Inflammatory macrophage (primary cell): Measurements from ENCODE around the gene FAM240A.

Experiments
- DNase-seq, 2 donors: peaks; one replicate each; pipeline ENCODE4 v3.0.0-alpha.2; 2020 to 2022

The FAM240A gene

DNA sequence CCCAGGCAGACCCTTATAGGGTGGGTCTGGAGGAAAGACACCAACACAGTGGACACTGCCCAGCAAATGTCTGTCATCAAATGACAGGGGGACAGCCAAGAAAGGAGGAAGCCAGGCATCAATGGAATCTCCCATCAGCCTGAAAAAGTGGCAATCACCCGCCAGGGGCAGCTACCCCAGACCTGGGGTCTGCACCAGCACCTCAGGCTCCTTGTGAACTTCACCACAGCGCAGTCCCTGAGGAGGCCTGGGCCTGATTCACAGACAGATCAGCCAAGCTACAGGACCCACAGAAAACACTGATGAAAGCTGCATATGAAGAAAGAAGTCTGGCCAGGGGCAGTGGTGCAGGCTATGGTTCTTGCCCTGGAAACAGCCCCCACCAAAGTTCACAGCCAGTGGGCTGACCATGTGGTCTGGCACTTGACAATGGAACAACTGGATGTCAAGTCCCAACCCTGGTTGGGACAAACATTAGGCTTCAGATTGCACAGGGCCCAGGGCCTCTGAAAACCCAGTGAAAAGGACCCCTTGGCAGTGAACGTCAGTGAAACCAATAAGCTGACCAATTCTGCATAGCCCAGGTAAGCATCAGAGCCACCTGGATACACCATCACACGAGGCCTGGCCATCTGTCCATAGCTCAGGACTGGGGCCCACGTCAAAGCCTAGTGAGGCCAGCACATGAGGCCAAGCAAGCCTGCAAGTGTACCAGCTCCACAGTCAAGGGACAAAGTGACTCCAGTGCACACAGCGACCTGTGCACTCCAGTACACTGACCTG is 52.1 kb downstream of the FAM240A start:
- DNase-seq, result no peak

DNA sequence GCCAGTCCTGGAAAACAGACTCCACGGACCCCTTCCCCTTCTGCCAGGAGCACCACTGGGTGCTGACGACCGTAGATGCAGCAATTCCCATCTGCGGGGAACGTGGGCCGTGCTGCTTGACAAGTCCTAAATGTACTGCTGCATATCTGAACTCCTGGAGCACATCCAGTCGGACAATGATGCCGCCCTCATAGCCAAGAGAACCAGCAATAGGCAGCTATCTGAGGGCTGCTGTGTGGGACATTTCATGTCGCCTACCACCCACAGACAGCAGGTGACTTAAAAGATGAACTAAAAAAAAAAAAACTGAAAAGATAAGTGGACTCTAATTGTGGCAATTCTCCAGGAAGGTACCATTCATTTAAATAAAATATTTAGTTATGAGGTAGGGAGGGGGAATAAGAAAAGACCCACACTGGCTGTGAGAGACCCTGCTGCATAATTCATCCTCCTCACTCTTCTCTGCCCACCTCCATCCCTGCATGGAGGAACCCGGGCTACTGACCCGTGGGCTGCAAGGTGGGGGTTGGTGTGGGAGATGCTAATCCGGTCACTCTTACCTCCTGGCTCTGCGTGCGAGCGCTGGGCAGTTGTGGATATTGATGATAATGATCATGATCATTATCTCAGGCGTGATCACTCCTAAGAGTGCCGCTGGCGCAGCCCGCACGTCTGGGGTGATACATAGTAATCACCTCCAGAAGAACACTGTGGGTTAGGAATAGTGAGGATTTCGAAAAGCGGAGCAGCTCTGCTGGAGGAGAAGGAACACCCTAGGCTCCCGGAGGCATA is 52.8 kb downstream of the FAM240A start:
- no peak for DNase-seq

DNA sequence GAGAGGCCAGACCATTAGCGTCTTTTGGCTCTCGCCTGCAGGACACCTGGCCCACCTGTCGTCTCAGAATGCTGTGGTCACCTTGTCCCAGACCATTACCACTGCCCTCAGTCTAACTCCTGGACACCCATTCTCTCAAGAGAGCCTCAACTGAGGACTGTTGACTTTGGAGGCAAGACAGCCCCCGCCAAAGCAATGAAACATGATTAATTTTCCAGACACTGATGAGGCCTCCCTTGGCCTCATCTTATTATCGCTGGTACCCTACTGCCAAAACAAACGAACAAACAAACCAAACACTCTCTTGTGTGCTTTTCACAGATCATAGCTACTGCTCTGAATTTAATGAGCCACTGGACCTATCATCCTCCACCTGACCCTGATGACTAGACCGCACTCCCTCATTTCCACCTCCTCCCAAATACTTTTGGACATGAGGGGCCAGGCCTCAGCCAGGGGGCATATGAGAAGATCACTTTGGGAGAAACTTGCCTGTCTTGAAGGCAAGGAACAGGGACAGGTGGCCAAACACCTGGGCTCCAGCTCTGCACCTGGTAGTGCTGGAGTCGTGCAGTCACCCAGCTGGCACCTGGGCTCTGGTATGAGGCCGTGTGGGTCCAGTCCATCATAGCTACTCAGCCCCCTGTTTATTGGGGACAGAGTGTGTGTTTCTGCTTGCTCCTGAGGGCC is 53.6 kb downstream of the FAM240A start:
- no peak for DNase-seq

DNA sequence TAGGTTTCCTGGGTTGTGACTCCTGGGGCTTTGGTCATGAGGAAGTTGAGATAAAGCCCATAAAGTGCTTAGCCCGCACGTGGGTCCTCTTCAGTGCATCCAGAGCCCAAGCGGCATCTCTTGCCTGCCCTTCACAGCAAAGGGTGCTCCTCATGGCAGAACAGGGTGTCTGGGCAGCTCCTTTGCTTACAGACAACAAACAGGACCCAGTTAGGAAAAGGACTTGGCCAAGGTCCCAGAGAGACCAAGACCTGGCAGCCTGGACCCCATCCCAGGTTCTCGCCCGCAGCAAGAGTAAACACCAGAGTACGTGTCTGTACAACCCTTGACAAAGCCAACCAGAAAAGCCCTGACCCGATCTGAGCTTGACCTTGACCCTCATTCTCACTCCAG is 54.1 kb downstream of the FAM240A start:
- no peak for DNase-seq

DNA sequence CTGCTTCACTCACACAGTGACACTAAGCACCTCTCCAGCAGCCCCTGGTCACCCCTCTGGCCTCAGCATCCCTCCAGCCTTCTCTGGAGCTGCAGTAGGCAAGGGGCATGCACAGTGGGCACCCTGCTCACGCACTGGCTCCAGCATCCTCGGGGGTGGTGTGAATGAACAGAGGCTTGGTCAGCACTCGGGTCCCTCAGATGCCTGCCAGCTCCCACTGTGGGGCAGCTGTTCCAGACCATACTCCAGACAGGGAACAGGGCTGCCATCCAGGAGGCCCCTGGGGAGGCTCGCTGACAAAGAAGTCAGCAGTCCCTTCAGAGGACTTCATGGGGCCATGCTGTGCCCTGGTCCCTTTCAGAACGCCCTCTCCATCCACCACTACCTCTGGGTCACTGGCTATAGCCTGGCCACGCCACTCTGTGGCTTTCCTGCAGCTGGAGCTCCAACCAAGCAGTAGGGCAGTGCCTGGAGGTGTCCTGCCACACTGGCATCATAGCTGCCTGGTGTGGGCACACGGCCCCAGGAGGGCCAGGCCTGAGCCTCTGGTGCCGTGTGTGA is 54.8 kb downstream of the FAM240A start:
- DNase-seq, result no peak

DNA sequence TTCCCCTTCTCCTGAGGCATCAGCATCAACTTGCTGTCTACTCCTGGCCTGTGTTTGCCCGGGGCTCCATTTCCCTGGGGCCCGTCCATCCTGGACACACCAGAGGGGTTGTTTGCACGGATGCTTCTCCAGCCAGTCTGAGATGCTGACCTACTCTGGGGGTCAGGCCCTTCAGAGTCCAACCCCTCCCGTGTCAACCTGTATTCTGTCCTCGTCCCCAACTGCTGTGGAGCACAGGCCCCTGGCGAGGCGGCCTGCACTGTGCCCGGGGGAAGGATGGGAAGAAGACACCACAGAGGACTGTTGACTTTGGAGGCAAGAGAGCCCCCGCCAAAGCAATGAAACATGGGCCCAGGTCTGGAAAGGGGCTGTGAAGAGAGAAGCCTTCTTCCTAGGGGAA is 55.3 kb downstream of the FAM240A start:
- no peak for DNase-seq

DNA sequence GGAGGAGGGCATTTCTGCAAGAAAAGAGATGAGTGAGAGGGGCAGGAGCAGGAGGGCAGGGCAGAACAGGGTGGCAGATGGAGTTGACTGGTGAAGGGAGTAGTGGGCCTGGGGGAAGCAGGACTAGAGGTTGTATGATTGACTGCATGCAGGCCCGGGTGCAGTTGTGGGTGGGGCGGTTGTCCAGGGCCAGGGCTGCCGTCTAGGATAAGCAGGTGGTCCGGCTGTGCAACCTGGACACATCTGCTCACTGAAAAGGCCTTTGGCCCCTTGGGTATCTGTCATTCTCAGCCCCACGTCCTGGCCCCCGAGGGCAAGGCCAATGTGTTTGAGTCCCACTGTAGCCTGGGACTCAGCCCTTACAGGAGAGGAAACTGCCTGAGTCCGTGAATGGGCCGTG is 55.8 kb downstream of the FAM240A start:
- no peak for DNase-seq

DNA sequence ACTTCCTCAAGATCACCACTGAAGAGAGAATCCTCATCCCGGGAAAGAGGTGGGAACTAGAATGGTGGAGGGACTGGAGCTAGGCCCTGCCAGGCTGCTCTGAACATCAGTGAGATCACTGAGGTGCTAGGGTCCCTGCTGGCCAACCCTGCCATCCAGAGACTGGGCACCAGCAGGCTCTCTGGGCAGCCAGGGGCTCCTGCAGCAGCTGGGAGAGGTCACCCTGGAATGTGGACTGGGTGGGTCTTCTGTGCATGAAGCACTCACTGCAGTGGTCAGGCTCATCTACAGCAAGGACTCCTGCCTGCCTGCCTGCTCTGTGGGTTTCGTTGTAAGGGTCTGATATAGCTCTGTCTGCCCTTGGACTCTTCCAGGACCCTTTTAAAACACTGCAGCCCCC is 56.3 kb downstream of the FAM240A start:
- DNase-seq, result no peak

DNA sequence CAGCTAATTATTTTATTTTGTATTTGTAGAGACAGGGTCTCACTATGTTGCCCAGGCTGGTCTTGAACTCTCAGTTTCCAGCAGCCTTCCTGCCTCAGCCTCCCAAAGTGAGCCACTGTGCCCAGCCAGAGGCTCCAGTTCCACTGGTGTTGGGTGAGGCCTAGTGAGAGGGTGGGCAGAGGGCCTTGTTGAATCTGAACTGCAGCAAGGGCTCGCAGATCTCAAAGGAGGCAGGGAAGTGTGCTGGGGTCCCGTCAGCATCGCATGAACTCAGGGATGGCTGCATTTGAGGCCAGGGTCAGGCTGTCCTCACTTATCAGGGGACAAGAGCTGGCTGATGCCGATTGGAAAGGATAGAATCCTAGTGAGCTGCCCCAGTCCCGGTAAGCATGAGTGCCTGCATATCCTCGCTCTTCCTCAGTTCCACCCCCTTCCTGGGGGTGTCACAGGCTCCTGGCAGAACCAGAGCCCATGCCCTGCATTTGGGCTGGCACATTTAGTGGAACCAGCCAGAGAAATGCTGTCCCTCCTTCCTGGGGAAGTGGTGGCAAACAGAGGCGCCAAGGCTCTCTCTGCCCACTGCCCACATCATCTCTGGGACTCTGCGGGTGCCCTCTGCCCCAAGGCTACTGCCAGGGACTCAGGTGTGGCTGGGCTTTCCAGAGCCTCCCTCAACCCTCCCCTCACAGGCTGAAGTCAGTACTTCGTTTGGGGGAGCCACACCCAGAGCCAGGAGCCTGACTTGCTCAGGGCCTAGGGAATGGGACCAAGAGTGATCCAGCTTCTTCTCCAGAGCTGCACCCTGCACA is 57.1 kb downstream of the FAM240A start:
- no peak for DNase-seq

DNA sequence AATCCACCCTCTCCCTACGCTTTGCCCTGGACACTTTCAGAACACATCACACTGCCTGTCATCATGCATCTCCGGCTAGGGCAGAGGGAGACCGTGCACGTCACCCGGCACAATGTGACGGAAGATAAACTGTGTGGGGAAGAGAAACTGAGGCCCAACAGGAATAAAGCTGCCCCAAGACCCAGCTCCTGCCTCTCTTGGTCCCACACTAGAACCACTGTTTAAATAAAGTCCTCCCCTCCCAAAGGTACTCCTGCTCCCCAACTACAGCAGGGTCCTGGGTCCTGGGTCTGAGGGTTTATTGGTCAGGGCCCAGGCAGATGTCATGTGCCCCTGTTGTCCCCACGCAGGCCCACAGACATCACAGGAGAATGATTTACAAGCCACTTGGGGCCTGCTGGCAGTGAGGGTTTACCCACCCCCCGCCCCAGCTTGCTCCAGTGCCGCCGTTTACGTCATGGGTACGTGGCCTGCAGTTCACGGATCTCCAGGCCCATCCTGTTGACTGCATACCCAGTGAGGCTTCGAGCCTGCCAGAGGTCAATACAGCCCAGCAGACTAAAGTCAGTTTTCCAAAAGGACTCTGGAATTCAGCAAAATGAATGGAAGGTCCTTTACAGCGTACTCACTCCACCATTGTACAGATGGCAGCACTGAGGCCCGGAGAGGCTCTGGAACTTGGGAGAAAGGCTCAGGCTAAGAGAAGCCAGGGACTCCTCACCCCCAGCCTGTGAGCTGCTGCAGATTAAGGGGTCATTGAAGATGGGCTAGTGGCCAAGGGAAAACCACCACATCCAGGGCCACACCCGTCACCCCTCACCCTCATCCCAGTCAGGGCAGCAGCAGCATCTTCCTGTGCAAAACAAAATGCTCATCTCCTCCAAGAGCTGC is 57.9 kb downstream of the FAM240A start:
- DNase-seq, result no peak

DNA sequence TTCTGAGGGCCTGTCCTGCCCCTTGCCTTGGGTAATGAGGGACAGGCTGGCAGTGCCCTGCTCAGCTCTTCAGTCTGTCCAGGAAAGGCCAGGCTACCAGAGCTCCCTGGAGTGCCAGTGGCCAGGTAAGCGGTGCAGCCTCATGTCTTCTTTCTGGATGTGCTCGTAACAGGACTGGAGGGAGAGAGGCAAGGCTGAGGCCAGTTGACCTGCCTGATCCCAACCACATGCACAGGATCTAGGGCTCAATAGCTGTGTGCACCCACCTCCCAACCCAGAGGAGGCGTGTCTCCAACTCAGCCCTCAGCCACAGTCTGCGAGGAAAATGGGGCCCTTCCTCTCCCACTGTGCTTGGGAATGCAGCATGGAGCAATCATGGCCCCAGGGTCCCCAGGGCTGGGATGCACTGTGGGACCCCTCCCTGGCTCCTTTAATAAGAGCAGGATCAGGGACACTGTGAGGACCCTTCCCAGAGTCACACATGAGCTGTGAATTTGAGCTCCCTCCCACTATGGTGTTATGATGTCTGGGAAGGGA is 58.6 kb downstream of the FAM240A start:
- DNase-seq, result no peak

DNA sequence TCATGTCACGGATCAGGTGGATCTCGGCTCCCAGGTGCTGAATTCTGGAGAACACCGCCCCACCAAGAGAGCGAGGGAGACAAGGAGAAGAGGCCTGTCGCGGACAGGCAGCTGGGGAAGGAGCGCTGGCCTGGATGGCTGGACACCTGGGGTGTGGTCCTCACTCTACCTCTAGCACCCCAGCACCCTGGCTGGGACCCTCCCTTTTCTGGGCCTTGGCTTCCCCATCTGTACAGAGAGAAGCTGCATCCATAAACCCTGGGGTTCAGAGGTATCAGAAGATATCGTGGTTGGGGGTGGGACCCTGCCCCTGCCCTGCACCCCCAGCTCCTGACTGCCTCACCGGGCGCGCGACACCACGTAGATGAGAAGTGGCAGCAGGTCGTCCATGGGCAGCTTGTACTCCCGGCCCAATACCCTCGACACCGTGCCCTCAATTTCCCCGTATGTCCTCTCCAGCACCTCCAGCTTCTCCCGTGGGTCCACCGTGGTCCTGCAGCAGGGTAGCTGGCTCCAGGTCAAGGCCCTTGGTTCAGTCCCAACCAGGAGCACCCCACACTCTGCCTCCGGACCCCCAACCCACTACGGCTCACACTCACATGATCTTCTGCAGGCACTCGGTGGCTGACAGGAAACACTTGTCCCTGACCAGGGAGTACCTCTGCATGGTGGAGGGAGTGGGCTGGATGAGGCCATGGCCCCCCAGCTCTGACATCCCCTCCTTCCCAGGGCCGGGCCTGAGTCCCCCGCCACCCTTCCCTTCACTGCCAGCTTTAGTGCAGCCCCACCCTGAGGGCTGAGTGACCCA is 59.4 kb downstream of the FAM240A start:
- DNase-seq, result no peak

DNA sequence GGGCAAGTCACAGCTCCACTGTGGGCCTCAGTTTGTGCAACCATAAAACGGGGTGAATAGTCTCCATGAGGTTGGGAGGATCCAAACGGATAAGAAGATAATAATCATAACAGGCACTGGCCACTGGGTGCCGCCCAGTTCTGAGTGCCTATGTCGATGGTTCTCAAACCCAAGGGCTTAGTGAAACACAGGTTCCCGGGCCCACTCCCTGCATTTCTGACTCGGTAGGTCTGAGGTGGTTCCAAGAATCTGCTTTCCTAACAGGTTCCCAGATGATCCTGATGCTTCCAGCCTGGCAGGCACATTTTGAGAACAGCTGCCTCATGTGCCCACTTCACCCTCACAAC is 60.0 kb downstream of the FAM240A start:
- DNase-seq, result no peak

DNA sequence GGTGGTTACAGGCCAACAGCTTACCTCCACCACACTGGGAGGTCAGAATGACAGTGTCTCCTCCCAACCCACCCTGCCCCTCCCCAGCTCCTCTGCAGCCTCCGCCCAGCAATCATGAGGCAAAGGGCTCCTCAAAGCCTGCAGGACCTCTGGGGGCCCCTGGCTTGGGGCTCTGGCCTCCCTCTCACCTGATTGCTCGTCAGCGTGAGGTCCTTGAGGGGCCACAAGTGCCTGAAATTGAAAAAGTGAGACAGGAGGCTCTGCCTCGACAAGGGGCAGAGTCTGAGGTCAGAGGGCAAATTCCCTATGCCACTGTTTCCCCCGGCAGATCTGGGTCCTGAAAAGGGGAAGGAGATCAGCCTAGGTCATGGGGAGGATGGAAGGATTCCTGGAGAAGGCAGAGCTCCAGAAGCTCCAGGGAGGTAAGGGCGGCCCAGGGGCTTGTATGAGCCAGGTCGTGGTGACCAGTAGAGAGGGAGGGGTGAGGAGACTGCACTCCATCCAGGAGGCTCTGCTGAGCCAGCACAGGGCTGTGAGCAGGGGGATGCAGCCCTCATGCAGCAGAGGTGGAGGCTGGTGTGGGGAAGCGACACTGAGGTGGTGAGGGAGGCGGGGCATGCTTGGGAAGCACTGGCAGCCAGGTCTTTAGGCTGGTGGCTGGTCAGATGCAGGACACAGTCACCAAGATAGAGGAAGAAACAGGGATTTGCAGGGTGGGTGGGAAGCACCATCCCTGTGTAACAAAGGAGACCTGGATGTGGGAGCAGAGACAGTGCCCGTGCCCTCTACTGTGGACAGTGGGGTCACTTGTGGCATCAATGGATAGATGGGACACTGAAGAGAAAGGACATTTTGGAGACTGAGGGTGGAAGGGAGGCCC is 61.1 kb downstream of the FAM240A start:
- no peak for DNase-seq

DNA sequence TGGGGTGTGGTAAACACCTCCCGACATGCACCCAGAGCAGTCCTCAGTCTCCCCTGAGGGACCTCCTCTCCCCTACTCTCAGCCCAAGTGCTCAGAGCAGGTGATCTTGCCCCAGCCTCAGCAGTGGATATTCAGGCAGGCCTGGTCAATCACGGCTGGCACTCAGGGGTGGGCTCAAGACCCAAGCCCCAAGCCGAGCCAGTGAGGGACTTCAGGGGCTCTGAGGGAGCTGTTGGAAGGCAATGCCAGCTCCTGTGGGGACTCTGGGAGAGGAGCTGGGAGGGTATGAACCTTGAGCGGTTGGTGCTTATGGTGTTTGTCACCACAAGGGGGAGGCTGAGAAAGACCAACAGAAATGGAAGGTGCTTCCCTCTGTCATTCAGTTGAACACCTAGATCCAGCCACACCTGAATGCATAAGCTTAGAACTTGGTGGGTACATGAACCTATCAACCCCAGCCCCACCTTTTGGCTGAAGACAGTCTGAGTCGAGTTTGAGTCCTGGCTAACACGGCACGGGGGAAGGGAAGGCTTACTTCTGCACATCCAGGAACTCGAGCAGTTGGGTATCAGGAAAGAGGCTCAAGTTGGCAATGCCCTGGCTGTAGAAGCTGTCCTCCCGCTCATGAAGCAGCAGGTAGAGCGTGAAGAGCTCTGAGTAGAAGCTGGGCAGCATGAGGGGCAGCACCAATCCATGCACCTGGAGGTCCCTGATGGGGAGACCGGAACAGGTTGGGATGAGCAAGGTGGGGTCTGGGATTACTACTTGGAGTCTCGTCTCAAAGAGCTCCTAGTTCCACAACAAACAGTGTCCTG is 61.9 kb downstream of the FAM240A start:
- DNase-seq, result no peak

DNA sequence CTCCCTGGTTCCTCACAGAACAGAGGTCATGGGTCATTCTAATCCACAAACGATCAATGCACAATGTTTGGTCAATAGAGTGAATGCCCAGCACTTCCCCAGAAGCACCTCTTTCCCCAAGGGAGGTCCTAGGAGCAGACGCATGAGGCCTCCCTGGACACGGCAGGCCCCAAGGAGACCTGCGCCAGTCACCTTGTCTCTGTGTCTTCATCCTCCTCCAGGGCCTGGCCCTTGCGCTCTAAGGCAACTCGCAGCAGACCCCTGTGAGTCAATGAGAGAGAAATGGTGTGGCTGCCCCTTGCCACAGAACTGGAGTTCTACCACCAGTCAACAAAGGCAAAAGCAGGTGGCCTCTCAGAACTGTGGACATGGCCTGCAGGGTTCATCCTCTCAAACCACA is 63.1 kb downstream of the FAM240A start:
- DNase-seq, result no peak
